ENCODE results near the gene ISG20L2.

Gene ISG20L2

GRCh38 chr1:156740237-156740740, 11.7 kb upstream of the ISG20L2 start:
- no peak for DNase-seq

- no peak for DNase-seq
Measured at GRCh38 chr1:156738916-156739315, 10.3 kb upstream of the ISG20L2 start.

DNA sequence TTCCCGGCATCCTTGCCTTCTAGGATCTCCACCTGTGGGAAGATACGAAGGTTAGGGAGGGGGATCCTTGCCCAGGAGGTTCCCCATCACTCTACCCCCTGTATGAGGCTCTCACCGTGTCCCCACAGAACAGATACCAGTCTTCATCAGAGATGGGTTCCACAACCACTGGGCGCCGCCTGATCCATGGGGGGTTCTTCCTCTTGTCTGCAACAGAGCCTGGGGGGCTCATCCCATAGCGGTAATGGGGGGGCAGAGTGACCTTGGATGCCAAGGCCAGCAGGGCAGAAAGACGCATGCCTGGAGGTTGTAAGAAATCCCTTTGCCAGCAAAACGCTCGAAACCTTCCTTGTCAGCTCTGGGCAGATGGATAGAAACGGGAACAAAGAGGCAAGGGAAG, 9.8 kb upstream of the ISG20L2 start:
- no peak for DNase-seq

- no peak for DNase-seq
Measured at GRCh38 chr1:156733989-156734584, 5.5 kb upstream of the ISG20L2 start.

DNA sequence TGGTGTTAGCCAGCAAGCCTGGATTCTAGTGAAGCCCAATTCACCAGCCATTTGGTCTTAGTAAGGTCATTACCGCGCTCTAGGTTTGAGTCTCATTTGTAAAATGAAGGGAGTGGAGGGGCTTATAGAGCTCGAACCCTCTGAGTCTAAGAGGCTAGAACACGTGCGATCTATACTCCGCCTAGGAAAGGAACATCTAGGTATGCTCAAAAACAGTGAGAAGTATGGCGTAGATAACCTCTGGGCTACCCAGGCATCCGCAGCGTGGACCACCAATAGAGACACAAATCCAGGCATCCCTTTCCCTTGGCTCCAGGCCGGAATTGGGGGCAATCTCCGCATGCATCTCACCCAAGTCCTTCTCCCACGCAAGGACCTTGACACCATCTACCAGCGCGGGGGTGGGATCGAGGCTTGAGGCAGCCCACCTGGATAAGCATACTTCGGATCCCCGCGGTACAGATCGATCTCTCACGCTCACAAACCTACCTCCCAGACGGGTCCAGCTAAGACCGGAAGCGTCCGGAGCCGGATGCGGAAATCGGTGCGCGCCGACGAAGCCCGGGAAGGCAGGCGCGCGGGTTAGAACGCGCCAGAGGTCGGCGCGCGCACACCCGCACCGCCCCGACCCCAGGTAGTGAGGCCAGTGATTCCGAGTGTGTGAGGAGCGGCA, 504 bp downstream of the ISG20L2 start, which contains the start of gene METTL25B:
TSS of gene METTL25B (plus strand) at position 544 of the 673 bp plus-strand sequence. CDS start 636 bp downstream, outside the sequence.
- DNase-seq: peak; percentile 79

- no peak for DNase-seq
Measured at GRCh38 chr1:156727492-156727891, 1.1 kb downstream of the ISG20L2 start.

DNA sequence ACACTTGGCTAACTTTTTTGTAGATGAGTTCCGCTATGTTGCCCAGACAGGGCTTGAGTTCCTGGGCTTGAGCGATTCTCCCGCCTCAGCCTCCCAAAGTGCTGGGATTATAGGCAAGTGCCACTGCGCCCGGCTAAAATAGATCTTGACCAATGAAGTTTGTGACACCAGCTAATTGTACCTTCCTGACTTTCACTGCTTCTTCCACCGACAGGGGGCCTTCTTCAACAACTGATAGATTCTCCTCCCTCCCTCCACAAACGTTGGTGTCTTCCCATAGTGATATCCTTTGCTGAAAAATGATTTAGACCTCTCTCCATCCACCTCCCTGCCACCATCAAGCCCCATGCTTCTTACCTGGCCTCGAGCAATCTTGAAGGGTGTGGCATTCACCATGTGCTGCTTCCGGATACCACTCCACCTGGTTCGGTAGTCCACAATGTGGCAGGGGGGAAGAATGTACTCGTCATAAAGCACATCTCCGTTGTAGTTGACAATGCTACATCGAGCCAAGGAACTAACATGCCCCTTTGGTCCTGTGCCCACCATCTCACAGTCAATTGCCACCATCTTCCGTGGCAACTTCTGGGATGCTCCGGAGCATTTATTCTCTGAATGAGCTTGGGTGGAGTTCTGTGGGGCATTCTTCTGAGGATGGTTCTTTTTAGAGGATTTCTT, 1.9 kb downstream of the ISG20L2 start:
- DNase-seq: peak; percentile 34

DNA sequence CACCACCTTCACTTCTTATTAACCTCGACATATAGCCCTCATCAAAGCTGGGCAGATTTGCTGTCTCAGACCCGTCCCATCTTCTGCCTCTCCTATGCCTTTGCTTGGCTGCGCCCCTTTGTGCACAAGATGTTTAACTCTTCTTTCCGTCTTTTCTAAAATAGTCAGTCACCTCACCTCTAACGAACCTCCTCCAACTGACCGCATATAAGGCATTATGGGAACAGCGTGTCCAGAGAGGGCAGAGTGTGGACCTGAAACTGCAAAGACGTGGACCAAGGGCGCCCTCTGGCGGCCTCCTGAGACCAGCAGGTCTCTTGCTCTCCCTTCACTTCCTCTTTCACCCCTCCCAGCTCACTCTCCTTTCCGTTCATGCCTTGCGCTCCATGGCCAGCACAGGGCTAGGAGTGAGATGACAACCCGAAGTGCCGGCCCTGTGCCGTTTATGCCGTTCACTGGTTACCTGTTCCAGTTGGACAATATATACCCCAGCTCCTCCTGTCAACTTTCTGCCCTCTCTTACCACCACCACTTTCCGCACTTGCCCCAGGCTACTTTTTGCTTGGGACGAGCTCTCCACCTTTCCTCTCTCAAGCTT, 2.8 kb downstream of the ISG20L2 start:
- peak; percentile 81 for DNase-seq

GRCh38 chr1:156721535-156721934, 7.0 kb downstream of the ISG20L2 start:
- DNase-seq: no peak

DNA sequence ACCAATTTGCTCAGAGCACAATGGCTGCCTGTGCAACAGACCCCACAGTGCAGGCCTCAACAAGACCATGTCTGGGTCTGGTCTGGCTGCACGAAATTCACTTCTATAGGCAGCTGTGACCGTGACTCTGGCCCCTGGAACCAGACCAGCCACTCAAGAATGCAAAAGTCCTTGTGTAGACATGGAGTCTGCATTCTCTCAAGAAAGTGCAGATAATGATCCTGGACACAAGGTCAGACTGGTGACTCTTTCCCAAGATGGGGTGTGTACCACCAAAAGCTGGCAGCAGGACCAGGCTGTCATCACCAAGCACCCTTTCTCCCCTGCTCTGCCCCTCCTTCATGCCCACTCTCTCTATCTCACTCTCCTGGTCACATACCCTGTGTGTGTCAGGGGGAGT, 7.4 kb downstream of the ISG20L2 start:
- no peak for DNase-seq

GRCh38 chr1:156717351-156717750, 11.2 kb downstream of the ISG20L2 start:
- DNase-seq: no peak

GRCh38 chr1:156714830-156715229, 13.7 kb downstream of the ISG20L2 start:
- DNase-seq: no peak

DNA sequence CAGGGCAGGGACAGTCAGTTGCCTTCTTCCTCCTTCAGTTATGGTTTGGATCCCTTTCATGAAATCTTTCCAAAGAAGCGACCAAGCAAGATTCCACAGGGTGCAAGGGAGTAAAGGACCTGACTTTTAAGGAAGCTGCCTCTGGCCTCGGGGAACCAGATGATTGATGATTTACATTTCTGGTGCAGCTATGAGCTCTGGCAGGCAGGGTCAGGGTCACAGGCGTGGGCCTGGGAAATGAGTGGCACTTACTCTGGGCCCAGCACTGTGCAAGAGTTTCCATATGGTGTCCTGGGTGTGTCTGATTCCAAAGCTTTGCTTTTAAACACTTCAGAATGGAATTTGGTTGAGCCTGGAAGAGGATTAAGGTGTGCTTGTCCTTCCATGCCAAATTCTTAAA, 15.9 kb downstream of the ISG20L2 start:
- no peak for DNase-seq

- DNase-seq: no peak
Measured at GRCh38 chr1:156711011-156711817, 17.4 kb downstream of the ISG20L2 start.

DNA sequence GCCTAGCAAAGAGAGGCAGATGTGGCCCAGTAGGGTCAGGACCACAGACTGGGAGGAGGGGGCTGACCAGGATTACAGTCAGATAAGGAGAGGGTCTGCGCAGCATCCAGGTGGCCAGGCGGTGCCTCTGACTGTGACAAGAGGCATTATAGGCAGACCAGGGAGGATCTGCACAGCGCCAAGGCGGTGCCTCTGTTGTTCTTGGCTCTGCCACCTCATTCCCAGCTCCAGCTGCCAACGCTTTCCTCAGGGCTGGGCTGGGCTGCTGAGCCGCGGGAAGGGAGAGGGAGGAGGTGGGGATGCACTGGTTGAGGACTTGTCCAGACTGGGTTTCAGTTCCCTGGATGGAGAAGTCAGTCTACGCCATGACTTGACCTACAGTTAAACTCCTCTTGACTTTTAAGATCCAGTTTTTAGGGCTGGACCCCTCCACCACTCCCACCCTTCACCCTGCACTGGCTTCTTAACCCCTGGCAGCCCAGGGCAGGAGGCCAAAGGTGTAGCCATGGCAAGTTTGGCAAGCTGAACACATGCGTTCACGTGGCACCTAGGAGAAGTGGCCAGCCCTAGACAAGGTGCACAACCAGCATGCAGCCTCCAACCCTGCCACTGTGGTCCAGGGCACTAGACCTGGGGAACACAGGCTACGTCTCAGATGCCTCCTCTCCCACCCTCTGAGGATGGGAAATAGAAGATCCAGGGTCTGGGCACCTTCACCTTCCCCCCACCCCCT, 18.6 kb downstream of the ISG20L2 start:
- peak; percentile 50 for DNase-seq

GRCh38 chr1:156709031-156709430, 19.5 kb downstream of the ISG20L2 start:
- DNase-seq: no peak

DNA sequence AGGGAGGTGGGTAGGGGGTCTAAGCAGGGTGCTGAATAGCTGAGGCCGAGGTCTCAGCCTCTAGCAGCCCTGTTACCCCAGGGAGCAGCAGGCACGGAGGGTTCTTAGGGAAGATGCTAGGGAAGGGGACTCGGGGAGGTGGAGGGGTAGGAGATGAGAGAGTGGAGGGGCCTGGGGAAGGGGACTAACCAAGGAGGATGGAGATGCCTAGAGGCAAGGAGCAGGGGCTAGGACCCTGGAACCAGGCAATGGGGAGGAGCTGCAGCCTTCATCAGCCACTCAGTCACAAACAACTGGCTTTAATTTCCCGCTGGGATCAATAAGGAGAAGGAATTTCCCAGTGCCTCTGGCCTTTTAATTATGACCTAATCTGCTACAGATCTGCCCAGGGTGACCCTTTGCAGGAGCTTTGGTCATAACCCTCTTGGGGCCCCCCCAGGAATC, 20.3 kb downstream of the ISG20L2 start:
- no peak for DNase-seq

GRCh38 chr1:156707417-156708217, 20.9 kb downstream of the ISG20L2 start:
- DNase-seq: no peak

DNA sequence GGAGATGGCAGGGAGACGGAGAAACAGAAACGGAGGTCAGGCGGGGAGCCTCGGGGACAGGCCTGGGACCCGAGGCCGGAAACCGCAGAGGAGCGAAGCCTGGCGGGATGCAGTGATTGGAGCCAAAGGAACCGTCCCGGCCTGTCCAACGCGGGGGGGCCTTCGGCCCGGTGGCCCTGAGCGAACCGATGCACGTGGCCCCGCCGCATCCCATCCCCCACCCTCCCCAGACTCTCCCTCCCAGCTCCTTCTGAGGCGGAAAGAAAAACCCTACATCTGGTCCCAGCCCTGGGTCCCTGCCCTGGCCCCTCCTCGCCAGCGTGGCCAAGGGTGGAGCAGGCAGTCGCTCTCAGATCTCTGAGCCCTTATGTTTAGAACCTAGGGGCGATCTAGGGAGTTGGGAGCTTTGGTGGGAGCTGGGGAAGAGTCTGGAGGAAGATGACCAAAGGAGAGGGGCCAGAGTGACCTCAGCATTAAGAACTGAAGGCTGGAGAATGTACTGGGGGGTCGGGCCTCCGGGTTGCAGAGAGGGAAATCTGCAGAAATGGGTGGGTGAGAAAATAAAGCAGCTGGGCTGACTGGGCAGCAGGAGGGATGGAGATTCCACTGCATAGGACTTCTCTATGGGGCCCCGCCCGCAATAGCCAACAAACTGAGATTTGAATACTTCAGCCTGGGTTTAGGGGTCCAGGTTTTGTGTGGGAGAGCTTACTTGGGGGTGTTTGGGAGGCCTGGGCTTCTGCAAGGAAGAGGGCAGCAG, 21.7 kb downstream of the ISG20L2 start:
- DNase-seq: no peak

Measured in NCI-H1105 treated with DMSO at 0.1 percent for 48 hours (cell line).